EL (cell line): ENCODE measurements around the gene PCK2.

ENCODE experiments used
- DNase-seq: peaks from one replicate; pipeline ENCODE4 v3.0.0-alpha.2; 2016

PCK2 gene

DNA sequence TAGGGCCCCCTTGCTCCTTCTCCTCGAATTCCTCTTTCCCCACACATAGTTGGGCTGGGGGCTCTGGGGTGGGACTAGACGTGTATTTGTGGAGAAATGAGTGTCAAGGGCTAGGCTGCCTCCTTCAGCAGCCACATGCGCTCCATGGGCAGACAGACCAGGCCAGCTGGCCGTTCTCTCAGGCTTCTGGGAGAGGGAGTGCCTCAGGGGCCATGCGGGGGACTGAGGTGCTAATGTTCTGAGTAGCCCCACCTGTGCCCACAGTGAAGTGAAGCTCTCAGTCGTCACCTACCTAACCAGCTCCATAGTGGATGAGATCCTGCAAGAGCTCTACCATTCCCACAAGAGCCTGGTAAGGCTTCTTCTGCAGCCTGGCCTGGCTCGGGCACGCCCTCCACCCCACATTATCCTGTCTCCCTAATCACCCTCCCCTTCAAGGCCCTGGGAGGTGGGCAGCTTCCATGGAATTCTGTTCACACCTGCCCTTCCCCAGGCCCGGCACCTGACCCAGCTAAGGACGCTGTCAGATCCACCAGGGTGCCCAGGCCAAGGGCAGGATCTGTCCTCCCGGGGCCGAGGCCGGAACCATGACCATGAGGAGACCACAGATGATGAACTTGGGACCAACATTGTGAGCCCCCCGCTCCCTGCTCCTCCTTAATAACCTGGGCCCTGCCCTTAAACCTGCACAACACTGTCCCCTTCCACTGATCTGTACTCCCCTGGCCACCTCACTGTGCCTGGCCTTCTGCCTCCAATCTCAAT lies 31.7 kb upstream of the PCK2 start:
- no peak for DNase-seq

GRCh38 chr14:24063263-24063836 lies 30.8 kb upstream of the PCK2 start:
- no peak for DNase-seq

DNA sequence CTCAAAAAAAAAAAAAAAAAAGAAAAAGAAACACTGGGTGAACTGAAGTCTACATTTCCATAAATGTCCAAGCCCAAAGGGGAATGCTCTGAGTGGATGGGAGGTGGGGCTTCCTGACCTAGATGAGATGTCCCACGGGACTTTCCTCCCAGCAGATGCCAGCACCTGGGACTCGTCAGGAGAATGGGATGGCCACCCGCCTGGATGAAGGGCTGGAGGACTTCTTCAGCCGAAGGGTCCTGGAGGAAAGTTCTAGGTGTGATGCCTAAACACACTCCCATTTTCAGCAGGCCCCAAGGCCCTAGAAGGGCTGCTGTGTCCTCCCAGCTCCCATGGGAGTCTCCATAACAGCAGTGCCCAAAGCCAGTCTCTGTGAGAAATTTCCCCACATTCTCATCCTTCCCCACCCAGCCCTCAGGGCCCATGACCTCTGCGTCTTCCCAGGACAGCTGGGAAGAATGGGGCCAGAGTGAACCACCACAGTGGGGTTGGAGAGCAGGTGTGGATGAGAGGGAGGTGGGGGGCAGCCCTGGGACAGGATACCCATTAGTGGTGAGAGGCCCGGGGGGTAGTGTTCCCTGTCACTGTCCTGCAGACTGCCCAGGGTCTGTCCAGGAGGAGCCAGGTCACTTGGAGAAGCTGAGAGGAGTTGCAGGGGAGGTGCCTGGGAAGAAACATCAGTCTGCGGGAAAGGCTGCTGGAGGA lies 29.9 kb upstream of the PCK2 start:
- DNase-seq, result no peak

DNA sequence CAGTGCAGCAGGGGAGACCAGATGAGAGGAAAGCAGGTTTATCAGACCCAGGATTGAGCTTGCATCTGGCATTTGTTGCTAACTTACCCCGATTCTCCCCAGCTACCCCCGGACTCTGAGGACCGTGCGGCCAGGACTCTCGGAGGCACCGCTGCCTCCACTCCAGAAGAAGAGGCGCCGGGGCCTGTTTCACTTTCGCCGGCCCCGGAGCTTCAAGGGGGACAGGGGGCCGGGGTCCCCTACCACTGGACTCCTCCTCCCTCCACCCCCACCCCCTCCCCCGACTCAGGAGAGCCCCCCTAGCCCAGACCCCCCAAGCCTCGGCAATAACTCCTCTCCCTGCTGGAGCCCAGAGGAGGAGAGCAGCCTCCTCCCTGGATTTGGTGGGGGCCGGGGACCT lies 29.3 kb upstream of the PCK2 start:
- DNase-seq, result no peak

DNA sequence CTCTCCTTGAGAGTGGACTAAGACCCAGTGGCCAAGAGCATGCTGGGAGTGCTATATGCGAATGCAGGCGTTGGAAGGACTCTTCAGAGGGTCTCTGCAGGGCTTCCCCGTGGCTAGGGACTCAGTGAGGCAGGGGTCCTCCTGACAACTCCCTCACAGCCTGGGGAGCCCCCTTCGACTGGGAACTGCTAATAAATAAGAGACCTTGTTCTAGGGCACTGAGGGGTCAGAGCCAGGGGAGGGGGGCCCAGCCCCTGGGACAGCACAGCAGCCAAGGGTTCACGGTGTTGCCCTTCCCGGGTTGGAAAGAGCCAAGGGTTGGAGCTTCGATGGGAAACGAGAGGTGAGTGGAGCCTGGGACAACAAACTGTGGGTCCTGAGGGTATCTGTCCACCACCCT lies 28.7 kb upstream of the PCK2 start:
- DNase-seq, result no peak

DNA sequence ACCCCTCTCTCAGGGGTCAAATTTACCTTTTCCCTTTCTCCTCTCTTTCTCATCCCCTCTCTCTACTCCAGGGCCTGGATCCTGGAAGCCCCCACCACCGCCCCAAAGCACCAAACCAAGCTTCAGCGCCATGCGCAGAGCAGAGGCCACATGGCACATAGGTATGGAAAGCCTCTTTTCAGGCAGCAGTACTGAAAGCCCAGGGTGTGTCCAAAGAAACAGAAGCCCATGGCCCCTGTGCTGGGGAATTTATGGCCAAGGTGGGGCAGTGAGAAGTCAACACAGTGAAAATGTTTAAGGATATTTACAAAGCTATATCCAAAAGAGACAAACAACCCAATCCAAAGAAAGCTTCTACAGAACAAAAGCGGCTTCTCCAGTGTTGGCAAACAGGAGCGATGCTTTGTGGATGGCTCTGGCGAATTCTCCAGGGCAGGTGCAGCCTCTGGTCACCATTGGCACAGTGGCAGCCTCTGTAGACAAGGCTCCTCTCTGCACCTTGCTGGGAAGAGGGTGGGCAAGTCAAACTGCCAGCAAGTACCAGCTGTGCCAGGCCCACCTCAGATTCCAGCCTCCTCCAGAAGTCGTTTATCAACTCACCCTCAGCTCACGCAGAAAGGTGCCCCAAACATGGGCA lies 27.5 kb upstream of the PCK2 start:
- no peak for DNase-seq

DNA sequence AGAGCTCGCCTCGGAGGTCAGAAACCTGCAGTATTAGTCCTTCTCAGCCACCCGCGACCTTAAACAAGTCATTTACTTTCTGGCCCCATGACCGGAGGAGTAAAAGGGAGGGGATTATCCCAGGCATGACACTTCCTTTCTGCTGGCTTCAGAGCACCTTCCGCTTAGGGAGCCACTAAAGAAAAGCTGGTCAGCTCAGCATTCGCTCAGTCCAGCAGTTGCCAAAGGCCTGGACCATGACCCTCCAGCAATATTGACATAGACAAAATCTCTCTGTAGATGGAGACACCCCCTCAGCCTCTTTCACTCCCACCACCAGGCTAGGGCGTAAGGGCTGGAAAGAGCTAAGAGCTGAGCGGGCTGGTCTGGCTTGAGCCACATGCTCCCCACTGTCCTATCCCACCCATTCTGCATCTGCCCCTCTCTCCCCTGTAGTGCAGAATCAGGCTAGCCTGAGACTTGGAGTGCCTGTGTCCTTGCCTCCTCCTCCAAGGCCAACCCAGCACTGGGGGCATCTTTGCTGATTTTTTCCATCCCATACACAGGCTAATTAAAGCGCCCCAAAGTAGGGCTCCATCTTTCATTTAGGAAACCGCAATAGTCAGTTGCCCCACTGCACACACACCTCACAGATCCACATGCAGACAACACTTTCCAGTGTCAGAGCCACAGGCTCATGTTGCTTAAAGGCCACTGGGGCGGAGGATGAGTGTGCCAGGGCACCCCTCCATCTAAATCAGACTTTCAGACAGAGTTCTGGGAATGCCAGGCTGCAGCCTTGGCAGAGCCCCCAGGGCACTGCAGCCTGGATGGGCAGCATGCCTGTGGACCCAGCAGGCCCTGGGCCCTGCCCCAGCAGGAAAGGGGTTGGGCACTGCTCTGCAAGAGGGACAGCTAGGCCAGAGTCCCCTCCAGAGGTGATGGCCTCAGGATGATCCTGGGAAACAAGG lies 26.7 kb upstream of the PCK2 start:
- no peak for DNase-seq

- DNase-seq, result no peak
These were observed 25.2 kb upstream of the PCK2 start for GRCh38 chr14:24068711-24069410.

DNA sequence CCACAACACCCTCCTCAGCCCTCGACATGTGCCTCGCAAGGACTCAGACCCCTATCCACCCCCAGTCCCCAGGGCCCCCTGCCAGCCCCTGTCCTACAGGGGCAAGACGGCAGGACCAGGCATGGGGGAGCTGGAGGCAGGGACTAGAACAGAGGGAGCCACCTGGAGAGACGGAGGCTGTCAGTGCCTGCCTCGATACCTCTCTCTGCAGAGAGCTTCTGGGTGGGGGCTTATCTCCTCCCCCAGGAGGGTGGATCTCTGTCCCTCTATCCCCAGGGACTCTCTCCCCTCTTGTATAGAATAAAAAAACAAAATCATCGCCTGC lies 24.7 kb upstream of the PCK2 start:
- DNase-seq, result no peak

DNA sequence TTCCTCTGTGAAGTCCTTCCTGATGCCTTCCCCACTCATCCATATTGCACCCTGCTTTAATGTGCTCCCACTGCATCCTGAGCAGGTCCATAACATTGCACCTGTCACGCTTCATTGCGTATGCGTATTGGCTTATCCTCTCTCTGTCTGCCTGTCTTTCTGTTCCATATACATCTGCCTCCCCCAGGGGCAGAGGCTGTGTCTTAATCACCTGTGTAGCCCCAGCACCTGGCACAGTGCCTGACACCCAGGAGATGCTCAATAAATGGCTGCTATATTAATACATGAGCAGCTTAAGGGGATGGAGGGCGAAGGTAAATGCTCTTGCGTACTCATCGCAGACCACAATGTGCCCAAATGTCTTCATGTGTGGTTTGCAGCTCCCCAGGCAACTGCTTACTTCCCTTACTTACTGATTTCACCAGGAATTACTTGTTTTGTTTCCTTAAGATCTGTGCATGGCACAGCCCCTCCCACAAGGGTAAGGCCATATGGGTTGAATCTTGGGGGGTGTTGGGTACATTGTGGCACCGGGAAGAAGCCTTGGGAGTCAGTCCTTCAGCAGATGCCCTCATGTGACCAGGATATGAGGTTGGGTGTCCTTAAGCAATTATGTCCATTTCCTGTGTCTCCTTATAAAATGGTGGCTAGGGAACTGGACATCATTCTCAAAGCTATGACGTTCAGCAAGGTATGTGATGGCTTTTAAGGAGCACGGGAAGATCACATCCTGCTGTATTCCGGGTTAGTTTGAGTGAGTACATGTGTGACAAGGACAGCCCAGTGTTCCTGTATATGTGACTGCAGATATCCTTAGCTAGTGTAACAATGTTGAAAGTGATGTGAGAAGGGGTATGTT lies 23.6 kb upstream of the PCK2 start:
- DNase-seq, result no peak

DNA sequence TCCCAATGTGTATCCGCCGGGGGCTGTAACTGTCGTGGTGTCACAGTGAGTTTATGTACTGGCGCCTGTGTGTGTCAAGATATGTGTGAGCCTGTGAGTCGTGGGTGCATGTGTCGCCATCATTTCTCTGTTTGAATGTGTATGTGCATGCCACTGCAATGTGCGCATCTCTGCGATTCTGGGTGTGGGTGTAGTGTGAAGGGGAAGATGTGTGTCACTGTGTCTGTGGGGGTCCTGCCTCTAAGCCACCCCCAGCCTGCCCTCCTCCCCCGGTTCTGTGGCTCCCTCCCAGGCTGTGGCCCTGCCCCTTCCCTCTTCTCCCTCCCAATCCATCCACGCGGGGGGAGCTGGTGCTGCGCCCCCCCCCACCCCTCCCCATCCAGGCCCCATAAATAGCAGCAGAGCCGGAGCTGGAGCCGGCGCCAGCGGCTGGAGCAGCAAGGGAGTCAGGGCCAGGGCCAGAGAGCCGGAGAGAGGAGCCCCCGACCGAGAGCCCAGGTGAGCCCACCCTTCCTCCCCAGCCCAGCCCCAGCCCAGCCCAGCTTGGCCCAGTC lies 22.9 kb upstream of the PCK2 start, which contains the start of gene CPNE6:
Gene CPNE6 (plus strand): TSS at position 419 of the 554 bp plus-strand sequence. CDS start 1,375 bp downstream, outside the sequence.
- no peak for DNase-seq

DNA sequence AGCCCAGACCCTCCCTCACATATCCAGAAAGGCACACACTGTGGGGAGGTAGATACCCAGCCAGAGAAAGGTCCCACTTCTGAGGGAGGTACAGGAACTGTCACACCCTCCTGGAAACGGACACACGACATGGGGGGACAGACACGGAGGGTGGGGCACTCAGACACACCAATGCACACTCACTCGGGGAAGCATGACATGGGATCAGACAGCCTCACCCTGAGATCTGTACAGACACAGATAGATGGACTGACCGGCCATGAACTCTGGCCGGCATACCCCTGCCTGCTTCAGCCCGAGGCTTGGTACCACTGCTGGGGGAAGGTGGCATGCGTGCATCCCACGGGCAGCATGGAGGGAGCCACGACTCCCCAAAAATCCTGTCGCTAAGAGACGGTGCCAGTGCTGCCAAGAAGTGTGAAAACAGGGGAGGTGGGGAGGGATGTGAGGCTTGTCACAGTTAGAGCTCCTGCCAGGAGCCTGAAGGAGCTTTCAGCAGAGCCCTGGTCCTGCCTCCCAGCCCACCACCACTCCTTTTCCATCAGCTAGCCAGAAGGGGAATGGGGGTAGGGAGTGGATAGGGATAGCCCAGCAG lies 22.2 kb upstream of the PCK2 start:
- DNase-seq, result no peak

GRCh38 chr14:24072436-24072835 lies 21.7 kb upstream of the PCK2 start:
- DNase-seq, result no peak

DNA sequence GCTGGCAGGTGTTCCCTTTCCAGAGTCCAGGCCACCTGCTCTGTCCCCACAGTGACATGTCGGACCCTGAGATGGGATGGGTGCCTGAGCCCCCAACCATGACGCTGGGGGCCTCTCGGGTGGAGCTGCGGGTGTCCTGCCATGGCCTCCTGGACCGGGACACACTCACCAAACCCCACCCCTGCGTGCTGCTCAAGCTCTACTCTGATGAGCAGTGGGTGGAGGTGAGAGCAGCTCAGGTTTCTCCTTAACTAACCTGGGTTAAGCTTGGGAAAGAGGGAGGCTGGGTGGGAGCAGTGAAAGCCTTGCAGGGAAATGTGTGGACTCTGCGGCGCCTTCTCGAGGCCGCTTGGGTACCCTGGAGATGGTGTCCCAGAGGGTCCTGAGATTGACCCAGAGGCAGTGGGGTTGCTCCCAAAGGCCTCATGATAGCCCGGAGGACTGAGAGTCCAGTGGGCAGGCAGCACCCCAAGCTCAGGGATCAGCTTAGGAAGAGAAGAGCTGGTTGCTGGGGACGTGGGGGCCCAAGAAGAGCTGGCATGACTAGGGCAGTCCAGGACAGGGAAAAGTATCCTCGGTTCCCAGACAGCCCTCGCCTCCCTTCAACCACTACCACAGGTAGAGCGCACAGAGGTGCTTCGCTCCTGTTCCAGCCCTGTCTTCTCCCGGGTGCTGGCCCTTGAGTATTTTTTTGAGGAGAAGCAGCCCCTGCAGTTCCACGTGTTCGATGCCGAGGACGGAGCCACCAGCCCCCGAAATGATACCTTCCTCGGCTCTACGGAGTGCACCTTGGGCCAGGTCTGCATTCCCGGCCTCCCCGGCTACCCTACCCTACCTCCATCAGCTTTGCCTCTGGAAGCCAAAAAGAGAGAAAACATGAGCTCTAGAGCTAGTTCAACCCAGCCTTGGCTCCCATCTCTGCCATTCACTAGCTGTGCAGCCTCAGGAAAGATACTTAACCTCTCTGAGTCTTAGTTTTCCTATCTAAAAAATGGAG lies 20.9 kb upstream of the PCK2 start:
- no peak for DNase-seq

GRCh38 chr14:24074625-24075484 lies 19.3 kb upstream of the PCK2 start:
- no peak for DNase-seq

DNA sequence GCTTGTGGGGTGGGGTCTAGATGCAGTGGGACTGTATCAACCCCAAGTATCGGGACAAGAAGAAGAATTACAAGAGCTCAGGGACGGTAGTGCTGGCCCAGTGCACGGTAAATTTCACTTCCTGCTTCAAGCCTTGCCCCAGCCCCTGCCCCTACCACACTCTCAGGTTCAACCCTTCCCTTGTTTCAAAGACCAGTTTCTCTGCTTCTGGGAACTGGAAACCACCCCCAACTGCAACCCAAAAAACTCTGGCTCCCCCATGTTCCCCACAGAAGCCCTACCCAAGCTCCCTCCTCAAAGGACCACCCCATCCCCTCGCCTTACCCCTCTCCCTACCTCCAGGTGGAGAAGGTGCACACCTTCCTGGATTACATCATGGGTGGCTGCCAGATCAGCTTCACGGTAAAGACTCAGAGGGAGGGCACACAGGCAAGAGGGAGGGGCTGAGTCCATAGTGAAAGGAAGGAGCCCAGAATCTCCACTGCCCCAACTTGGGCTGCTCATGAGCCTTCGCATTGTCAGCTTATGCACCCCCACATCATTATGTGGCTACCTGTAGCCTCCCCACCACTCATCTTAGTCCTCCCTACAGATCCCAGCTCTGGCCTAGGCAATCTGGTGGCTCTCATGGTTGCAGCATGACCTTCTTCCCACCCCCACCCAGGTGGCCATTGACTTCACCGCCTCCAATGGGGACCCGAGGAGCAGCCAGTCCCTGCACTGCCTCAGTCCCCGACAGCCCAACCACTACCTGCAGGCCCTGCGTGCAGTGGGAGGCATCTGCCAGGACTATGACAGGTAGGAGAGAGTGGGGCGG lies 18.4 kb upstream of the PCK2 start:
- no peak for DNase-seq

DNA sequence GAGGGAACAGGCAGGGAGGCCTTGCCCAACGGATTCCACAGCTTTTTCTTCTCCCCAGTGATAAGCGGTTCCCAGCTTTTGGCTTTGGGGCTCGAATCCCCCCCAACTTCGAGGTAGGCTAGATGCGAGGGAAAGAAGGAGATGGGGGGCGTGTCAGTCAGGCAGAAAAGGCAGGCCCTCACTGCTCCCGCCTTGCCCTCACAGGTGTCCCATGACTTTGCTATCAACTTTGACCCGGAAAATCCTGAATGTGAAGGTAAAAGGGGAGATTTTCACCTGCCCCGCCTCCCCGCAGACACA lies 17.9 kb upstream of the PCK2 start:
- DNase-seq, result no peak
